B cell (primary cell): ENCODE data around the gene CSTF3. TPM values are rescaled to one million over a fixed set of nuclear protein-coding genes. Genes with fewer than 3 reads are reported as not detected.

ENCODE experiments used
- ATAC-seq: fragments of 200-7000 bp; cut with Tn5 transposase; one replicate; pipeline ENCODE4 v1.10.0; 2021; ENCODE audit warnings: low read depth, mild to moderate bottlenecking, moderate number of reproducible peaks, moderate library complexity
- CTCF ChIA-PET: fragments of 350-600 bp; sonication (Branson Sonifier 250); formaldehyde crosslinking; loops from one replicate; lab custom pipeline; 2021; ENCODE audit warnings: antibody characterized with exemption, inconsistent platforms; lab: Charles Lee
- POLR2A ChIA-PET: fragments of 350-600 bp; sonication (Branson Sonifier 250); formaldehyde crosslinking; loops from one replicate; lab custom pipeline; 2021; ENCODE audit warnings: antibody characterized with exemption; lab: Charles Lee
- DNase-seq: peaks from one replicate; pipeline ENCODE4 v3.0.0; 2013
- H2AFZ ChIP-seq: 2 replicates; pipeline ENCODE4 v1.6.1; 2012; ENCODE audit warnings: mild to moderate bottlenecking, low read depth, low read length; ENCODE audit not compliant: insufficient read depth, poor library complexity, severe bottlenecking
- H3K27ac ChIP-seq, 2 donors: 1 replicate in 1 of 2; 2 replicates in 1 of 2; pipeline ENCODE4 v1.5.1; 2012 to 2013; ENCODE audit warnings: low read length in 2 of 2, mild to moderate bottlenecking in 2 of 2, moderate library complexity in 1 of 2
- H3K27me3 ChIP-seq, 4 experiments: fragments of 200-600 bp in 1 of 4; sonication (generic) in 1 of 4; replicated peaks in 1 of 4; 1 replicate in 2 of 4; 2 replicates in 2 of 4; pipeline versions ENCODE4 v1.6.1 to v1.7.0; 2013 to 2016; ENCODE audit warnings: low read length in 3 of 4, mild to moderate bottlenecking in 2 of 4, mixed read lengths in 1 of 4, moderate library complexity in 1 of 4; ENCODE audit not compliant: insufficient read depth in 4 of 4, control insufficient read depth in 3 of 4; ENCODE audit errors: control extremely low read depth in 1 of 4
- H3K36me3 ChIP-seq, 2 experiments: replicated peaks in 1 of 2; 1 replicate in 1 of 2; 2 replicates in 1 of 2; pipeline versions ENCODE4 v1.6.1 to v1.7.1; 2013; ENCODE audit warnings: low read length in 1 of 2; ENCODE audit not compliant: insufficient read depth in 2 of 2, control insufficient read depth in 1 of 2; ENCODE audit errors: control extremely low read depth in 1 of 2, extremely low read depth in 1 of 2
- H3K4me1 ChIP-seq, 2 donors: fragments of 200-600 bp in 1 of 2; sonication (generic) in 1 of 2; 1 replicate in 1 of 2; 2 replicates in 1 of 2; pipeline versions ENCODE4 v1.5.1 to v1.6.1; 2013 to 2017; ENCODE audit warnings: low read length in 2 of 2; ENCODE audit not compliant: control insufficient read depth in 2 of 2, insufficient read depth in 2 of 2
- H3K4me2 ChIP-seq: replicated peaks from 2 replicates; pipeline ENCODE3; 2012; ENCODE audit warnings: mild to moderate bottlenecking, low read depth, low read length; ENCODE audit not compliant: poor library complexity, severe bottlenecking
- H3K4me3 ChIP-seq, 5 experiments: fragments of 200-600 bp in 1 of 5; sonication (generic) in 1 of 5; 1 replicate in 3 of 5; 2 replicates in 2 of 5; pipeline versions ENCODE4 v1.5.1 to v1.7.0; 2011 to 2016; ENCODE audit warnings: low read length in 4 of 5, mild to moderate bottlenecking in 4 of 5, low read depth in 2 of 5, control low read depth in 1 of 5, moderate library complexity in 1 of 5; ENCODE audit not compliant: insufficient read depth in 1 of 5; ENCODE audit errors: control extremely low read depth in 1 of 5, extremely low read depth in 1 of 5
- H3K79me2 ChIP-seq: fragments of 200-600 bp; sonication (generic); one replicate; pipeline ENCODE4 v1.6.0; 2016; ENCODE audit warnings: low read length; ENCODE audit not compliant: control insufficient read depth, insufficient read depth
- H3K9ac ChIP-seq: fragments of 200-600 bp; sonication (generic); 2 replicates; pipeline ENCODE4 v1.6.1; 2017; ENCODE audit warnings: mild to moderate bottlenecking, low read length, moderate library complexity
- H3K9me3 ChIP-seq, 3 donors: one replicate each; pipeline versions ENCODE4 v1.6.1 to v1.7.1; 2013; ENCODE audit warnings: low read length in 2 of 3; ENCODE audit not compliant: control insufficient read depth in 2 of 3, insufficient read depth in 1 of 3; ENCODE audit errors: control extremely low read depth in 1 of 3
- H4K20me1 ChIP-seq: 2 replicates; pipeline ENCODE4 v1.6.0; 2012; ENCODE audit warnings: mild to moderate bottlenecking, low read length; ENCODE audit not compliant: insufficient read depth, control insufficient read depth, poor library complexity, severe bottlenecking
- H3K27ac Mint-ChIP-seq: one replicate; pipeline ENCODE4 v1.8.0; 2021; ENCODE audit warnings: mixed read lengths
- H3K27me3 Mint-ChIP-seq: one replicate; pipeline ENCODE4 v1.8.0; 2021; ENCODE audit warnings: mixed read lengths
- H3K4me1 Mint-ChIP-seq: one replicate; pipeline ENCODE4 v1.8.0; 2021; ENCODE audit warnings: mixed read lengths
- H3K4me3 Mint-ChIP-seq: one replicate; pipeline ENCODE4 v1.8.0; 2021; ENCODE audit warnings: mixed read lengths
- H3K9me3 Mint-ChIP-seq: one replicate; pipeline ENCODE4 v1.8.0; 2022; ENCODE audit warnings: mixed read lengths; ENCODE audit not compliant: insufficient read depth
- EZH2 ChIP-seq: IDR thresholded peaks from 2 replicates; pipeline ENCODE4 v1.6.1; 2012; ENCODE audit warnings: borderline replicate concordance, low read depth, mild to moderate bottlenecking, moderate library complexity, low read length; ENCODE audit not compliant: insufficient read depth, poor library complexity, severe bottlenecking
- WGBS: methylation state at CpG from one replicate; pipeline ENCODE4 v1.1.5; 2013; ENCODE audit warnings: missing lambda C conversion rate; ENCODE audit not compliant: insufficient coverage; 5-methylcytosine and 5-hydroxymethylcytosine counted together
- intact Hi-C: fragments of 100-400 bp; cut with micrococcal nuclease; formaldehyde crosslinking; loops from one replicate; pipeline ENCODE4 v1.10.0; 2022
- polyA minus RNA-seq: library from RNA; depleted of rRNA, polyadenylated mRNA; stranded (reverse); fragments of >200 nt; gene quantifications from 2 replicates; pipeline ENCODE4 v1.2.3, GENCODE V29; 2012
- polyA plus RNA-seq: library from polyadenylated mRNA; depleted of rRNA; stranded (reverse); fragments of >200 nt; gene quantifications from 2 replicates; pipeline ENCODE4 v1.2.3, GENCODE V29; 2012
- total RNA-seq, 2 donors: library from RNA; stranded (reverse); fragments of 120-200 nt in 1 of 2; gene quantifications; 1 replicate in 1 of 2; 2 replicates in 1 of 2; pipeline versions ENCODE4 v1.2.3 to v1.2.4, GENCODE V29; 2013 to 2022
- TF ChIP-seq, protein P1 (sequence below): fragments of 200-600 bp; IDR thresholded peaks from one replicate; pipeline ENCODE4 v1.8.0; 2022; ENCODE audit warnings: antibody characterized with exemption, mild to moderate bottlenecking

Gene CSTF3
- total RNA-seq, result 38.8 and 42.2 TPM in 2 replicates
- total RNA-seq (2013), result 21.5 TPM
- polyA plus RNA-seq, result 14.4 and 21.2 TPM in 2 replicates
- 2.3 and 4.1 TPM in 2 replicates for polyA minus RNA-seq

DNA sequence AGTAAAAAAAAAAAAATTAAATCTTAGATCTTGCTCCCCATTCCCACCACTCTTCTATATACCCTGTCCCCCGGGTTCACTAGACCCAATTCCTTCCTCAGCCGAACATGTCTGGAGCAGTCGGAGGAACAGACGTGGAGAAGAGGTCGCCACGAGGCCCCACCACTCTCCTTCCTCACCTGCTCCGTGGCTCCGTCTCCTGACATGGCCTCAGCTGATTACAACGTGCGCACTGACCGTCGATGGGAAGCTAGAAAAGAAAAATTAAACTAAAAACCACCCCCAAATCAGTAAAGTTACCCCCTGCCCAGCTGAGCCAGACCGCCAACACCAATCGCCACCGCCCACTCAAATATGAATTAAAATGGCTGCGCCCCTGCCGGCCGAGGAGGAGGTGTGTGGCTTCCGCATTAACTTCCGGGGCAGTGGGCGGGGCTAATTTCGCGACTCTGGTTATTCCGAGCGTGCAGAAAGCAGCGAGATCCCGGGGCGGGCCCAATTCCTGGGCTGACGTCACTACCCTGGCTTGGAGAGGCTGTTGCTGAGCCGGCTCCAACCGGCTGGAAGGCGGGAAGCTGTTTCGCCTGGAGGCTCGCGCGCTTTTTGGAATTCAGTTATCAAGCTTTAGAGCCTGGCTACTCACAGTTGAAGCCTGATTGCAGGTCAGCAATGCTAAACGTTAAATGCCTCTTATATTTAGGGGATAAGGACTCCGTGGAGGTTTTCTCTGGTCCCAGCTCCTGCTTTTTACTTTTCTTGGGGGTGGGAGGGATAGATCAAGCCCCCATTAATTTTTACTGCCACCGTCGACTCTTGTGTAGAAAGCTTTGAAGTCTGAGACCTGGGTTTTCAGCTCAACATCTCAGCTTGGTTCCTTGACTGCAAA is at the start of gene CSTF3:
TSS of gene CSTF3 (minus strand) at position 361 of the 886 bp plus-strand sequence. CDS start at position 206, 155 bp downstream.
- H4K20me1 ChIP-seq, result no peaks in the 10 kb centered on the region
- WGBS, result under 1% methylated on average over 32 of the region's 40 CpGs
- no peaks in the 10 kb centered on the region for H3K27me3 Mint-ChIP-seq
- ATAC-seq (peak; percentile 98), DNase-seq (peak; percentile 92)
- H3K4me1 ChIP-seq, result peaks cover 25 to 32% of the 10 kb centered on the region in 2 donors
- peak within 1 kb of the TSS; percentile 95 for H3K27ac Mint-ChIP-seq
- H3K4me1 Mint-ChIP-seq, result peaks cover 49% of the 10 kb centered on the region
- no peaks in the 10 kb centered on the region for H3K9me3 ChIP-seq
- H3K4me3 Mint-ChIP-seq, result peak within 1 kb of the TSS; percentile 99
- peaks cover 66% of the 10 kb centered on the region for H3K79me2 ChIP-seq
- H3K27ac ChIP-seq, result peak within 1 kb of the TSS; percentile 84 to 88
- no peaks in the 10 kb centered on the region for H3K36me3 ChIP-seq
- H3K4me2 ChIP-seq, result peak within 1 kb of the TSS; percentile 77
- no peak for TF ChIP-seq EZH2
- TF ChIP-seq, protein P1, sequence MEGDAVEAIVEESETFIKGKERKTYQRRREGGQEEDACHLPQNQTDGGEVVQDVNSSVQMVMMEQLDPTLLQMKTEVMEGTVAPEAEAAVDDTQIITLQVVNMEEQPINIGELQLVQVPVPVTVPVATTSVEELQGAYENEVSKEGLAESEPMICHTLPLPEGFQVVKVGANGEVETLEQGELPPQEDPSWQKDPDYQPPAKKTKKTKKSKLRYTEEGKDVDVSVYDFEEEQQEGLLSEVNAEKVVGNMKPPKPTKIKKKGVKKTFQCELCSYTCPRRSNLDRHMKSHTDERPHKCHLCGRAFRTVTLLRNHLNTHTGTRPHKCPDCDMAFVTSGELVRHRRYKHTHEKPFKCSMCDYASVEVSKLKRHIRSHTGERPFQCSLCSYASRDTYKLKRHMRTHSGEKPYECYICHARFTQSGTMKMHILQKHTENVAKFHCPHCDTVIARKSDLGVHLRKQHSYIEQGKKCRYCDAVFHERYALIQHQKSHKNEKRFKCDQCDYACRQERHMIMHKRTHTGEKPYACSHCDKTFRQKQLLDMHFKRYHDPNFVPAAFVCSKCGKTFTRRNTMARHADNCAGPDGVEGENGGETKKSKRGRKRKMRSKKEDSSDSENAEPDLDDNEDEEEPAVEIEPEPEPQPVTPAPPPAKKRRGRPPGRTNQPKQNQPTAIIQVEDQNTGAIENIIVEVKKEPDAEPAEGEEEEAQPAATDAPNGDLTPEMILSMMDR, result no peak
- intact Hi-C loops, result loop anchor here (1.0 to 5.0 kb wide), 6 partner anchors 97 to 1276 kb away; partner anchors contain the start of genes C11orf91, CAPRIN1, CAT and TCP11L1
- ChIA-PET POLR2A (interaction anchor here (0.6 to 1.3 kb wide), 4 partner anchors 121 to 578 kb away, joined by 3 read pairs; partner anchors contain the start of genes EIF3M and QSER1), CTCF (interaction anchor here (0.6 to 1.7 kb wide), 6 partner anchors 20 to 168 kb away, joined by 3 to 5 read pairs (median 3); no protein-coding TSS in a partner anchor)
- H3K27me3 ChIP-seq, result no peaks in the 10 kb centered on the region
- no peaks in the 10 kb centered on the region for H3K9me3 Mint-ChIP-seq
- H3K4me3 ChIP-seq, result peak within 1 kb of the TSS; percentile 77 to 99 (median 78)
- peak within 1 kb of the TSS; percentile 83 for H3K9ac ChIP-seq
- H2AFZ ChIP-seq, result peak within 1 kb of the TSS; percentile 92
